ENCODE data around the gene LARP1B.
A peak's percentile ranks its signal among the peaks of the same experiment; 100 is the strongest.
"Not testable (repeated sequence)": the region's sequence is repeated elsewhere in the genome, so short reads cannot be mapped to it uniquely, and the experiment has no call there.

LARP1B gene

DNA sequence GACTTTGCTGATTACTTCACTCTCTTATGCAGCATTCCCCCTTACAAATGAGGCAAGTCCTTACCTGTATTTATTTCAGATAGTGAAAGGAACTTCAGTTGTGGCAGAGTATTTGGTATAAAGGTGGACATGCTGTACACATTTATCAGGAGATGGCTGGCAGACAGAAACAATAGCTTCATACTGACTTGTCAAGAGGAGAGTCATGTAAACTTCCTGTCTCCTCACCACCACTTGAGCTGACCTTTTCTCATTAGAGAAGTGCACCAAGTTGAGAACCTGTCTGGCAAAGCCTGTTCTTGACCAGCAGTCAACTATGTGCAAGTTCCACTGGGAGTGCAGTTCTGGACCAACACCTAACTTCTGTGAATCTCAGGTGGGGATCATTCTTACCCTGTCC lies 80.8 kb downstream of the LARP1B start:
- no peak for DNase-seq

DNA sequence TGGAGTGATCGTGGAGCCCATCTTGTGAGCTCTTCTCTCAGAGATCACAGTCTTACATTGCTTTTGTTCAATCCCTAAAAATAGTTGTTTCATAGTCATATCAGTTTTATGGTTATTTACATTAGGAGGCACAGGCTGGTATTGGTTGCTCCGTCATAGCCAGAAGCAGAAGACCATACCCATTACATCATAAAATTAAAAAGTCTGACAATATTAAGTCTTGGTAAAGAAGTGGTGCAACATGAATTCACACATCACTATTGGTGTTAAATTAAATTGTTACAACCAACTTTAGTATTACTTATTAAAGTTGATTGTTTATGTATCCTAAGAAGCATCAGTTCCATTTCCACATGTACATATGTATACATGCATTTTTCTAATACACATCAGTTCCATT lies 84.6 kb downstream of the LARP1B start:
- no peak for DNase-seq

DNA sequence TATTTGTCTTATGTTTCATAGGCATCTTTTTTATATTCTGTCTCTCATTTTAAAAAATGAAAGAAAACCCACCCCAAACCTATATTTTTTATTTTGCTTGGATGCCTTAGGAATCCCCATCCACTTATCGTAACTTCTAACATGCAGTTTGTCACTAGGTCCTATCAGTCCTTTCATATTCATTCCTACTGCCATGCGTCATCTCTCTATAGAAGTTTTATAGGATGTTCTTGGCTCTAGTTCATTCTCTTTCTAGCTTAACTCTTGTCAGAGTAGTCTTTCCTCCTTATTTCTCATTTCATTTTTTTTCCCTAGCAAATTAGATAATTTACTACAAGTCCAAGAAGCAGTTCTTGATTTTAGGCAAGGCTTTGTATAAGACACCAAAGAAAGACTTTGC lies 92.7 kb downstream of the LARP1B start:
- DNase-seq = no peak

GRCh38 chr4:128155231-128155855 lies 94.2 kb downstream of the LARP1B start:
- DNase-seq = no peak

- no peak for DNase-seq
Observed at GRCh38 chr4:128155874-128156456, 94.9 kb downstream of the LARP1B start.

DNA sequence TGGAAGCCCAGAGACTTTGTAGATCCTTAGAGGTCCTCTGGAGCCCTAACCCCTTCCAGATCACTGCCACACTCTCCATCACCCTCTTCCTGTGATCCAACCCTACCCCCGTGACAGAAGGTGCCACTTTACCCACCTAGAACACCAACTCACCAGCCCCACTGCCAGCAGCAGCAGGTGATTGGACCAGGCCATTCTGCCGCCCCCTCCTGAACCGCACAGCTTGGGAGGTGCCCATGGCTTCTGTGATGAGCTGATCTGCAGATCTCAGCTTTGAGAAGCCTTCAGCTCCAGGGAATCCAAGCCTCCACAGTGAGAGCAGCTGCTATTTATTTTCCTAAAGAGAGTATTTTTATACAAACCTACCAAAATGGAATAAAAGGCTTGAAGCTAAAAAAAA lies 95.4 kb downstream of the LARP1B start:
- DNase-seq = not testable (repeated sequence)

DNA sequence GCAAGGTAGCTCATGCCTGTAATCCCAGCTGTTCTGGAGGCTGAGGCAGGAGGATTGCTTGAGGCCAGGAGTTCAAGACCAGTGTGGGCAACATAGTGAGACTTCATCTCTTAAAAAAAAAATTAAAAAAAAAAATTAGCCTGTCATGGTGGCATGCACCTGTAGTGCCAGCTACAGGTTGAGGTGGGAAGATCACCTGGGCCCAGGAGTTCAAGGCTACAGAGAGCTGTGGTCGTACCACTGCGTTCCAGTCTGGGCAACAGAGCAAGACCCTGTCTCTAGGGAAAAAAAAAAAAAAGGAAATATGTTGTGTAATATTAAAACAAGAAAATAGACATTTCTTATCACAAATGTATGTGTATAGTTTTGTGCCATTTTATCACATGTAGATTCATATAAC lies 97.8 kb downstream of the LARP1B start:
- DNase-seq = no peak

DNA sequence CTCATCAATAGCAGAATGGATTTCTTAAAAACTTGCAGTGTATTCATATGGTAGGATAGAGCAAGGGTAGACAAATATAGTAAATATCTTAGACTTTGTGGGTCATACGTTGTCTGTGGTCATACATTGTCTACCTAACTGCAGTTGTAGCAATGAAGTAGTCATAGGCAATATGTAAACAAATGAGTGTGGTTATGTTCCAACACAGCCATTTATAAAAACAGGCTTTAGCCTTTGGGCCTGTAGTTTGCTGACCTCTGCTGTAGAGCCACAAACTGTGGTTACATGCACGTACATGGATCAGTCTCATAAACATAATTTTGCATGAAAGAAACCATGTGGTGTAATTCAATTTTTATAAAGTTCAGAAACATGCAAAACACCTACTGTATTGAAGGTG lies 98.9 kb downstream of the LARP1B start:
- no peak for DNase-seq

DNA sequence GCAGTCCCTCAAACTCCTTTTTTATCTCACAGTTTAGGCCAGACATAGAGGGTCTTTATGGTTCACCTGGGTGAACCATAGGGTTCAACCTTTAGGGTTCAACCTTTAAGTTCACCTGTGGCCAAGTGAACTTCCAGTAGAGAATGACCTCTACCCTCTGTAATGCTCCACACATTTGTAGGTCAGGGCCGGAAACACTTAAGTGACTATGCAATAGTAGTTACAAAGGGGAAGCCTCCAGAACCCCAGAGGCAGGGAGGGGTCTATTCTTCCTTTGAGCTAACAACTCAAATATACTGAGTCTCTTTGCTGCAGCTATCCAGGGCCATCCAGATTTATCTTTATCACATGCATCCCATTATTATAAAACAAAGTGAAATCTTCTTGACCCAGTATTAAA lies 100.0 kb downstream of the LARP1B start:
- DNase-seq = no peak

DNA sequence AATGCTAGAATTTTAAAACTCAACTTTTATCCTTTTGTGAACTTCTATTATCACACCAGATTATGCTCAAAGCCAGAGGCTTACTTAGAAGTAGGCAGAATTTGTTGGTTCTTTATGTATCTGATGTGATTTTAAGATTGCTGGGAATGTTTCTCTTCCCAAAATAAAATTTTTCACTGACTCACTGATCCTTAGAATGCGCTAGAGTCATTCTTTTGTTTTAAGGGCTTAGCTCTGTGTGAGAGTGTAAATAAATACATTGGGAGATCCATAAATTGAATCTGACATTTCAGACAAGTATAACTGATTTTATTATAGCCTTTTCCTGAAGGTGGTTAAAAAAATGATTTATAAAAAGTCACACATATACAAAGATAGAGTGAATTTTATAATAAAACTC lies 101.3 kb downstream of the LARP1B start:
- no peak for DNase-seq

- DNase-seq = no peak
Observed at GRCh38 chr4:128163177-128164117, 102.3 kb downstream of the LARP1B start.

GRCh38 chr4:128166982-128167381 lies 105.9 kb downstream of the LARP1B start:
- no peak for DNase-seq

DNA sequence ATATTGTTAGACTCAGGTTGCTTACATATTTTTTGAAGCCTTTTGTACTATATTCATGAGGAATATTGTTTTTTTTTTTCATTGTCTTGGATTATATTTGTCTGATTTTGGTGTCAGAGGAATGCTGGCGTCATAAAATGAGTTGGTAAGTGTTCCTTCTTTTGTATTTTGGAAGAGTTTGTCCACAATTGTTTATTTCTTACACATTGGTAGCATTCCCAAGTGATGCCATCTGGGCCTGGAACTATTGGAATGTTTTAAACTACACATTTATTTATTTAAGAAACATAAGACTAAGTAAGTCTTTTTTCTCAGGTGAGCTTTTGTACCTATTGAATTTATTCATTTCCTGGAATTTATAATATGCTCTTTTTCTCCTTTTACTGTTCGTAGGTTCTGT lies 107.6 kb downstream of the LARP1B start:
- DNase-seq = no peak

DNA sequence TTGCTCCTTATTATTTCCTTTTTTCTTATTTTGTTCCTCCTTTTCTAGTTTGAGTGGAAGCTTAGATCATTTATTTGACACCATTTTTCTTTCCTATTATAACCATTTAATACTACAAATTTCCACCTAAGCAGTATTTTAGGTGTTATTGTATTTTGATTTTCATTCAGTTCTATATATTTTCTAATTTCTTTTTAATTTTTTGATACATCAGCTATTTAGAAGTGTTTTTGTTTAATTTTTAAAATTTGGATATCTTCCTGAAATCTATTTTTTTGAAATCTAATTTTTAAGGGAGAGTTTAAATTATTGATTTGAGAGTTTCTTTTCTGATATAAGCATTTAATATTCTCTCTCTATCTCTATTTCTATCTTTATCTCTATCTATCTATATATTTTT lies 108.1 kb downstream of the LARP1B start:
- no peak for DNase-seq

GRCh38 chr4:128176643-128177042 lies 115.5 kb downstream of the LARP1B start:
- no peak for DNase-seq

DNA sequence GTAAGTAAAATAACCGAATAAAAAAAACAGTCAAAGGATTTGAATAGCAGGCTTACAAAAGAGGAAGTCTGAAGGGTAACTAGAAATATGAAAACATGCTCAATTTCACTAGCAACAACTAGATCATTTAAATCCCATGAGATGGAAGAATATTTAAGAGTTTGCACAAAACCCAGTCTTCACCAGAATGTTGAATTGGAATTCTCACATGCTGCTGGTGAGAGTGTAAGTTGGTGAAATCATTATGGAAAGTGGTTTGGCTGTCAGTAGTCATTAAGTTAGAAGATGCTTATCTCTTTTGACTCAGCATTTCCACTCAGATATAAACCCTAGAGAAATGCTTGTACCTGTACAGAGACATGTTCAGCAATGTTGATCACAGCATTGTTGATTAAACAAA lies 116.4 kb downstream of the LARP1B start:
- DNase-seq = no peak

GRCh38 chr4:128186623-128187022 lies 125.5 kb downstream of the LARP1B start:
- no peak for DNase-seq

DNA sequence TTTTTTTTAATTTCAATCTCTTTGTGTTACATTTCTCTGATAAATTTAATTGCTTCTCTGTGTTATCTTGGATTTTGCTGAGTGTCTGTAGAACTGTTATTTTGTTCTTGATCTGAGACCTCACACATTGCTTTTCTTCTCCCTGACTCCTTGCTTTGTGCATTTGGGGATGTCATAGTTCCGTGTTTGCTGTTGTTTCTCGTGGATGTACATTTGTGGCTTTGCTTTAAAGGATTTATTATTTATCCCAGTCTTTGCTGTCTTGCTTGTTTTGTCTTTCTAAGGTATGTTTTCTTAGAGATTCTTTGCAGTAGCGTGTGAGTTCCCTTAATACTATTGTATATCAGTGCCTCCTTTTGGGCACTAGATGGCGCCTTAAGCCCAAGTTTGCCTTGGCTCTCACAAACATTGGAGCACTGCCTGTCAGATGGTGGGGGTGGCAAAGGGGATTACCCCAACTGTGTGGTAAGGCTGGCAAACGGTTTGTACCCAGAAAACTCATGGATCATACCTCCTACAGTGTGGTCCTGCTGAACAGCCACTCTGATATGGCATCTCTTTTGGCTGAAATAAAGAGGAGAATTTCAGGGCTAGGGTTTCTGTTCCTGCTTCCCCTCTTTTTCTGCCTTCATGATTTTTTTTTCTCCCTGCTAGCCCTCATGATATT lies 130.1 kb downstream of the LARP1B start:
- DNase-seq = peak; percentile 47

- DNase-seq = no peak
Observed at GRCh38 chr4:128220286-128221235, 159.4 kb downstream of the LARP1B start.

- DNase-seq = no peak
Observed at GRCh38 chr4:128221586-128221985, 160.5 kb downstream of the LARP1B start.

GRCh38 chr4:128225148-128225547 lies 164.0 kb downstream of the LARP1B start:
- no peak for DNase-seq

DNA sequence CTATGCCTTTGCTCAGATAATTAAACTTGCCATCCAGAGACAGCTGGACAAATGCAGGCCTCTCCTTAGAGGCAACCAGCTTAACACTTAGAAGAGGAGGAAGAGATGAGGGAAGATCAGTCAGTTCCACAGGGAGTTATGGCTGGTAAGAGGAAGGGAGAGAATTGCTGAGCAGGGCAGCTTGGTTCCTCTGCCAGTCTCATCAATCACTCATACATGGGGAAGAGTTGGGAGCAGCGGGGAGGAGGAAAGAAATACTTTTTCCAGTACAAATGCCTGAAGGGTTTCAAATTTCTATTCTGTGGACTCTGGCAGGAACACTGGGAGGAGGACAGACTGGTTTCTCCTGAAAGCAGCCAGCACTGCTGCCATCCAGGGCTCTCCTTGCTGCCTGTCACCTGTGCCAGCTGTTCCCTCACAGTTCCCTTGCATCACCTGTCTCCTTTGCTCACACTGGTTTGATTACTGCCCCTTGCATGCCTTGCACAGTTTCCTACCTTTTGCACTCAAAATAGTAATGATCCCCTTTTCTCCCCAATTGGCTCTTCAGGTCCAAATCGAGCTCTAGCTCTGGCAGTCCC lies 167.0 kb downstream of the LARP1B start:
- DNase-seq = peak; percentile 52
